ENCODE data around the gene GOLGA5.

The GOLGA5 gene

DNA sequence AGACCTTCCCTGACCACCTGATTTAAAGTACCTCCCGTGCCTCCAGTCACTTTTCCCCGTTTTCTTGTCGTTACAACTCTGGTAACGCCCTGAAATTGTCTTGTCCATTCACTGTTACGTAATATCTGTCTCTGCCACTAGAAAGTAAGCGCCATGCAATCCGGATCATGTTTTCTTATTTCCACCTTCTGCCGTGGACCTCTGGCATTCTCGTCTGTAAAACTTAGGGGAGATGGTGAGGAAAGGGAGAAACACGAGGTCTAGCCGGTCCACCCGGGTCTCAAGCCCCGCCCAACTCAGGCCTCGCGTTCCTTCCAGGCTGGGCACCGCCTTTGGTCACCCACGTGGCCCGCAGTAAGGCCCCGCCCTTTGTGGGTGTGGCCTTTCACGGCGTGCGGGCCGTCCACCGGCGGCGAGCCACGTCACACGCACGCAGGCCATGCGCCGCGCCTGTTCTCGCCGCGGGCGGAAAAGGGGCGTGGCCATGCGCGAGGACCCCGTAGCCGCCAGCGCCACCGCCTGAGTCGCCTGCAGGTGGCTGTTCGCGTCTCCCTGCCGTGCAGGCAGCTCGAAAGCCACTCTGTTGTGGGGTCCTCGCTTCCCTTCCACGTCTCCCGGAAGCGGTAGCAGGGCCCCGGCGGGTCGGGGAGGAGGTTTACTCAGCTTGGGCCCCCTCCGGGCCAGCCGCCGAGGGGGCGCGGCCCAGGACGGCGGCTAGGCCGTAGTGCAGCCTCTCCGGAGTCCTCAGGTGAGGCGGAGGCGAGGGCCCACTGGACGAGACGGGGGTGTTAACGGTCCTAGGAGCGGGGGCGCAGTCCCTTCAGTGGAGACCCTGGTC, at the start of gene GOLGA5:
Gene GOLGA5 (plus strand): TSS at position 597 of the 838 bp plus-strand sequence. CDS start 3,133 bp downstream, outside the sequence.
- peak; percentile 98 to 100 (median 100) for DNase-seq

DNA sequence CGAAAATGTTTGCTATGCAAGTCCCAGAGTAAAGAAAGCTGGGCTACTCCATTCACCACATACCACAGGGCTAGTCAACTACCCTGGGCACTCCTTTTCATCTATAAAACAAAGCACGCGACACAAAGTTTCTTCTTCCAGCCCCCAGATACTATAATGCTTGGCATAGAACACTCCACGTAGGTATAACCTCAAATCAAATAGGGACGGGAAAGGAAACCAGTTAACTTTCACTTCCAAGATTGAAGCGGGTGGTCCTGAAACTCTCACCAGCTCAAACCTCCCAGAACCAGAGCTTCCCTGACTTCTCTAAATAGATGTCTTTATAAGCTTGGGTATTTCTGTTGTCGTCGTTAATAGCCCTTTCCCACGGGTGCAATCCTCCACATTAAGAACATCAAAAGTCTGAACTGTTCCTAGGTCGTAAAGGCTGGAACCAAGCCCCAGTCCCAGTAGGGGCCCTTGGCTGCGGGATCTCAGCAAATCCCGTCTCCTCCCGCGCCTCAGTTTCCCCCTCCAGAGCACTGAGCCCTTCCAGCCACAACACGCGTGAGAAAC, 46.3 kb upstream of the GOLGA5 start:
- DNase-seq, result no peak

GRCh38 chr14:92748259-92749016, 45.7 kb upstream of the GOLGA5 start, which contains the start of gene LGMN:
LGMN (minus strand) TSS chr14:92748627; CDS start chr14:92732786, 15,841 bp downstream.
- DNase-seq, result peak; percentile 96

GRCh38 chr14:92750222-92750728, 43.8 kb upstream of the GOLGA5 start:
- peak in 2 of 3 donors; percentile 51 to 52 for DNase-seq

DNA sequence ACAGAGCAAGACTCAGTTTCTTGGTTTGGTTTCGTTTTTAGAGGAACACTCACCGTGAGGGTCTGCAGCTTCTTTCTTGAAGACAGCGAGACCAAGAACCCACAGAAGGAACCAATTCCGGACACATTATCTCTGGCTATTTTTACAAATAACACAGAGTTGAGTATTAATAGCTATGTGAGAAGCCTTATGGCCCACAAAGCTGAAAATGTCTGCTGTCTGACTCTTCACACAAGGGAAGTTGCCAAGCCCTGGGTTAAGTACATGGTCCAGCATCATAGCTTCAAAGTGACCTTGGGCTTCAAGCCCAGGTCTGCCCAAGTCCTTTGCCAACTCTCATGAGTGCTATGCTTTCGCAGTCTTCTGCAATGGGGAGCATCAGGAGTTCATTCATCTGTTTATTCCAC, 43.1 kb upstream of the GOLGA5 start:
- no peak for DNase-seq

DNA sequence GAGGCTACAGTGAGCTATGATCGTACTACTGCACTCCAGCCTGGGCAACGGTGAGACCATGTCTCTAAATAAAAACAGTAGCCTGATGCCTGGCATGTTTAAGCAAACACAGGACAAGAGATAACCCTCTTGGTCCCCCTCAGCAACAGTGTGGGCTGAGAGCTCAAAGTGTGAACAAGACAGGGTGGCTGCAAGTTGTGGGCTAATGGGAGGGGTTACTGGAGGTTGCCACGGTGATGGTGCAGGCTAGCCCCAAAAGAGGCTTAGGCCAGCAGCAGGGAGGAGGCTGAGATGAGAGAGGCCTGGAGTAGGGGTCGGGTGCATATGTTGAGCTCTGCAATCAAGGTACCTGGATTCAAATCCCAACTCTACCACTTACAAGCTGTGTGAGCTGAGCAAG, 42.3 kb upstream of the GOLGA5 start:
- DNase-seq, result no peak

GRCh38 chr14:92753250-92753649, 40.9 kb upstream of the GOLGA5 start:
- peak; percentile 86 to 93 (median 88) for DNase-seq

- DNase-seq, result no peak
These were observed 39.1 kb upstream of the GOLGA5 start for GRCh38 chr14:92754966-92755365.

GRCh38 chr14:92755495-92755894, 38.6 kb upstream of the GOLGA5 start:
- peak; percentile 60 to 73 (median 71) for DNase-seq

DNA sequence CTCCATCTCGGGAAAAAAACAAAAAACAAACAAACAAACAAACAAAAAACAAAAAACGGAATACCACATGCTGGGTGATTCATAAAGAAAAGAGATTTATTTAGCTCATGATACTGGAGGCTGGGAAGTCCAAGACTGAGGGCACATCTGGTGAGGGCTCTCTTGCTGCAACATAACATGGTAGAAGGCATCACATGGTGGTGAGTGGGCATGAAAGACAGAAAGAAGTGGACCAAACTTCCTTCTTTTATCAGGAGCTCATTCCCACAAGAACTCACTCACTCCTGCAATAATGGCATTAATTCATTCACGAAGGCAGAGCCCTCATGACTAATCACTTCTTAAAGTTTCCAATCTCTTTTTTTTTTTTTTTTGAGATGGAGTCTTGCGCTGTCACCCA, 37.7 kb upstream of the GOLGA5 start:
- peak; percentile 89 to 96 (median 91) for DNase-seq

DNA sequence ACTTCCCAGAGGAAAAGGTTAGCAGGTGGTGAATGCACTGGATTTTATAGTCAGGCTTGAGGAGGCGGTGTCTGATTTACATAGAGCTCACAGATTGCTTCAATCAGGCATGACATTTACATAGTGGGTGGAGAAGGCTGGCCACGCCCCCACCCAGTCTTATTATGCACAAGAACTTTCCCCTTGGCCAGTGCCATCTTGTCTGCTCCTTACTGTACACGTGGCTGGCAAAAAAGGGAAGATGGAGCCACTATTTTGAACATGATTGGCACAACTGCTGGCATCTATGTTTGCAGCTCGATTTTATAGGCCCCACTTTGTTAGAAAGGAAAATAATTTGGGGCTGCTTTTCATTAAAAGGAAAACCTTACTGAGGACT, 34.8 kb upstream of the GOLGA5 start:
- DNase-seq, result peak; percentile 59 to 78 (median 74)

DNA sequence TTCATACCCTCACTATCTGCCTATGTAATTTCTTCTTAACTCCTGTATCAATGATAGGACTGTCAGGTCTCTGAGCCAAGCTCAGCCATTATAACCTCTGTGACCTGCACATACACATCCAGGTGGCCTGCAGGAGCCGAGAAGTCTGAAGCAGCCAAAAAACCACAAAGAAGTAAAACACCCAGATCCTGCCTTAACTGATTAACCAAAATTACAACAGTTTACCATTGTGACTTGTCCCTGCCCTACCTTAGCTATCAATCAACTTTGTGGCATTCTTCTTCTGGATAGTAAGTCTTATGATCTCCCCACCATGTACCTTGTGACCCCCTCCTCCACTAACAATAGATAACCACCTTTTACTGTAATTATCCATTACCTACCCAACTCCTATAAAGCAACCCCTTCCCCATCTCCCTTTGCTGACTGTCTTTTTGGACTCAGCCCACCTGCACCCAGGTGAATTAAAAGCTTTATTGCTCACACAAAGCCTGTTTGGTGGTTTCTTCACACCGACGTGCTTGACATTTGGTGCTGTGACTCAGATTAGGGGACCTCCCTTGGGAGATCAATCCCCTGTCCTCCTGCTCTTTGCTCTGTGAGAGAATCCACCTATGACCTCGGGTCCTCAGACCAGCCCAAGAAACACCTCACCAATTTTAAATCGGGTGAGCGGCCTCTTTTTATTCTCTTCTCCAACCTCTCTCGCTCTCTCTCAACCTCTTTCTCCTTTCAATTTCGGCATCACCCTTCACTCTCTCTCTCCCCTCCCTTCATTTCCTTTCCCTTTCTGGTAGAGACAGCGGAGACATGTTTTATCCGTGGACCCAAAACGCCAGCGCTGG, 34.2 kb upstream of the GOLGA5 start:
- DNase-seq, result no peak

DNA sequence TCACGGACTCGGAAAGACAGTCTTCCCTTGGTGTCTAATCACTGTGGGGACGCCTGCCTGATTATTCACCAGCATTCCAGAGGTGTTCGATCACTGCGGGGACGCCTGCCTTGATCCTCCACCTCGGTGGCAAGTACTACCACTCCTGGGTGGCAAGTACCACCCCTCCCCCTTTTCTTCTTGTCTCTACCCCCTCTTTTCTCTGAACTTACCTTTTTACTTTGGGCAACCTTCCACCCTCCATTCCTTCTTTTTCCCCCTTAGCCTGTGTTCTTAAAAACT, 33.6 kb upstream of the GOLGA5 start:
- no peak for DNase-seq

- DNase-seq, result peak in 2 of 3 donors; percentile 40 to 52
These were observed 30.2 kb upstream of the GOLGA5 start for GRCh38 chr14:92763666-92764631.

GRCh38 chr14:92768236-92768635, 25.9 kb upstream of the GOLGA5 start:
- DNase-seq, result peak; percentile 73 to 85 (median 73)

GRCh38 chr14:92768795-92769194, 25.3 kb upstream of the GOLGA5 start:
- no peak for DNase-seq

GRCh38 chr14:92770484-92770883, 23.6 kb upstream of the GOLGA5 start:
- peak in 2 of 3 donors; percentile 40 to 48 for DNase-seq

DNA sequence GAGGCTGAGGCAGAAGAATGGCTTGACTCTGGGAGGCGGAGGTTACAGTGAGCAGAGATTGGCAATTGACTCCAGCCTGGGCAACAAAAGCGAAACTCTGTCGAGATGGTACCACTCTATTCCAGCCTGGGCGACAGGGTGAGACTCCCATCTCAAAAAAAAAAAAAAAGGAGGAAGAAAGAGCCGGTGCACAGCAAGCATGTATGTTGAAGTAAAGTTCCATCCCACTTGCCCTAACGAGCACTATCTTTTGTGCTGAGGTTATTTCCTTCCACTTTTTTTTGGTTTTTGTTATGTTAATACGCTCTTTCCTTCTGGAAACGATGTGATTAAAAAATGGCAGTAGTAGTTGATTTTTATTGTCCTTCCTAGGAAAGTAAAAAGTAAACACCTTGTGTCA, 19.5 kb upstream of the GOLGA5 start:
- DNase-seq, result peak in 1 of 3 donors; percentile 41

GRCh38 chr14:92775292-92775691, 18.8 kb upstream of the GOLGA5 start:
- peak; percentile 65 to 88 (median 69) for DNase-seq

DNA sequence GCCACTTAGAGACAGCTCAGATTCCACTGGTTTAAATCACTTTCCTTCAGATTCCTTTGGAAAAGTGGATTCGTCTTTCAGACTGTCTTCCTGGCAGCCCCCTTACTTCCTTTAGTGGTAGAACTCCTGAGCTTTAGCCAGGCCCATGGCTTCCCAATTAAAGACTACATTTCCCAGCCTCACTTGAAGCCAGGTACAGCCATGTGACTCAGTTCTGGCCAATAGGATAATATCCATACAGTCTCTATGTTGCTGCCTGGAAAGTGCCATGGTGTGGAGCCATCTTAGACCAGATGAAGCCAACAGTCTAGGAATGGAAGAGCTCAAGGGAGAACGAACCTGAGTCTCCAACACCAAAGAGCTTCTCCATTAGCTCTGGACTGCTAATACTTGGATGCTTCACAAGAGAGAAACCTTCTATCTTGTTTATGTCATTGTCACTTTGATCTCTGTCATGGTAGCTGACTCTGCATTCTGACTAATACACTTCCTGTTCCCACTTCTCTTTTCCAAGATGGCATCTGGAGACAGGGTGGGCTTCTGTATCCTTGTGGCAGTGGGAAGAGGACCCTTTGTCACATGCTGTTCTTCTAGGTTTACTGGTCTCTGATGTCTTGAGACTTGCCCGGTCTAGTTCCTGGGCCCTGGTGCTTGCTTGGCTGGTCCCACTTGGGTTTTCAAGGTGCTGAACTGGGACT, 15.1 kb upstream of the GOLGA5 start:
- DNase-seq, result peak; percentile 39 to 57 (median 47)

Data from suppressor macrophage treated with lipopolysaccharide for 1 hour (primary cell).